Activated CD8-positive, alpha-beta memory T cell treated with anti-CD3 and anti-CD28 coated beads for 36 hours (primary cell): ENCODE results near the gene EMC8. TPM values are rescaled to one million over a fixed set of nuclear protein-coding genes. Genes with fewer than 3 reads are reported as not detected.

Experiments
- CTCF ChIA-PET: fragments of 350-600 bp; sonication (Branson Sonifier 250); formaldehyde crosslinking; loops from one replicate; lab custom pipeline; 2021; ENCODE audit warnings: antibody characterized with exemption; lab: Charles Lee
- POLR2A ChIA-PET: fragments of 350-600 bp; sonication (Branson Sonifier 250); formaldehyde crosslinking; loops from one replicate; lab custom pipeline; 2021; ENCODE audit warnings: antibody characterized with exemption; lab: Charles Lee
- total RNA-seq, 2 experiments: library from RNA; stranded (reverse); gene quantifications; one replicate each; pipeline ENCODE4 v1.2.3, GENCODE V29; 2021

Gene EMC8
- total RNA-seq, 2 experiments from 2014 or later: 47.3 to 50.7 TPM

GRCh38 chr16:85774136-85774535 lies 25.2 kb downstream of the EMC8 start:
- CTCF ChIA-PET: no interaction called here
- POLR2A ChIA-PET: interaction anchor here (0.7 kb wide), 1 partner anchor 302 kb away, joined by 8 read pairs; no protein-coding TSS in a partner anchor

GRCh38 chr16:85773044-85773443 lies 26.3 kb downstream of the EMC8 start:
- ChIA-PET CTCF (interaction anchor here (1.0 kb wide), 1 partner anchor 11 kb away, joined by 3 read pairs; no protein-coding TSS in a partner anchor), POLR2A (no interaction called here)

GRCh38 chr16:85770741-85771140 lies 28.6 kb downstream of the EMC8 start:
- POLR2A ChIA-PET: interaction anchor here (0.7 kb wide), 1 partner anchor 27 kb away, joined by 4 read pairs; no protein-coding TSS in a partner anchor
- CTCF ChIA-PET: no interaction called here

- ChIA-PET POLR2A (no interaction called here), CTCF (no interaction called here)
Measured at GRCh38 chr16:85768199-85768598, 31.1 kb downstream of the EMC8 start.

- ChIA-PET POLR2A (no interaction called here), CTCF (no interaction called here)
Measured at GRCh38 chr16:85767531-85767930, 31.8 kb downstream of the EMC8 start.

GRCh38 chr16:85765767-85766166 lies 33.6 kb downstream of the EMC8 start:
- POLR2A ChIA-PET: no interaction called here
- CTCF ChIA-PET: no interaction called here

GRCh38 chr16:85765211-85765610 lies 34.1 kb downstream of the EMC8 start:
- POLR2A ChIA-PET: no interaction called here
- CTCF ChIA-PET: interaction anchor here (0.5 kb wide), 1 partner anchor 11 kb away, joined by 3 read pairs; no protein-coding TSS in a partner anchor

- ChIA-PET CTCF (no interaction called here), POLR2A (interaction anchor here (0.7 kb wide), 1 partner anchor 58 kb away, joined by 9 read pairs; no protein-coding TSS in a partner anchor)
Measured at GRCh38 chr16:85763616-85764015, 35.7 kb downstream of the EMC8 start.

- CTCF ChIA-PET: no interaction called here
- POLR2A ChIA-PET: no interaction called here
Measured at GRCh38 chr16:85762970-85763369, 36.4 kb downstream of the EMC8 start.

GRCh38 chr16:85761861-85762260 lies 37.5 kb downstream of the EMC8 start:
- ChIA-PET POLR2A (no interaction called here), CTCF (interaction anchor here (0.7 to 0.8 kb wide), 2 partner anchors 11 to 44 kb away, joined by 3 read pairs; no protein-coding TSS in a partner anchor)

- ChIA-PET POLR2A (no interaction called here), CTCF (no interaction called here)
Measured at GRCh38 chr16:85759631-85760419, 39.5 kb downstream of the EMC8 start.

GRCh38 chr16:85759136-85759535 lies 40.2 kb downstream of the EMC8 start:
- CTCF ChIA-PET: no interaction called here
- POLR2A ChIA-PET: no interaction called here

GRCh38 chr16:85757341-85757822 lies 42.0 kb downstream of the EMC8 start:
- ChIA-PET CTCF (no interaction called here), POLR2A (interaction anchor here (0.6 kb wide), 1 partner anchor 144 kb away, joined by 3 read pairs; the partner anchor contains the start of gene GSE1)

GRCh38 chr16:85755929-85756768 lies 43.2 kb downstream of the EMC8 start:
- CTCF ChIA-PET: no interaction called here
- POLR2A ChIA-PET: no interaction called here

- POLR2A ChIA-PET: no interaction called here
- CTCF ChIA-PET: no interaction called here
Measured at GRCh38 chr16:85754413-85754812, 44.9 kb downstream of the EMC8 start.

- CTCF ChIA-PET: no interaction called here
- POLR2A ChIA-PET: no interaction called here
Measured at GRCh38 chr16:85753976-85754375, 45.4 kb downstream of the EMC8 start.

- POLR2A ChIA-PET: no interaction called here
- CTCF ChIA-PET: no interaction called here
Measured at GRCh38 chr16:85753559-85753958, 45.8 kb downstream of the EMC8 start.

GRCh38 chr16:85752511-85753420 lies 46.6 kb downstream of the EMC8 start:
- CTCF ChIA-PET: interaction anchor here (0.9 kb wide), 1 partner anchor 69 kb away, joined by 3 read pairs; no protein-coding TSS in a partner anchor
- POLR2A ChIA-PET: no interaction called here
